Tracheal epithelial cell (primary cell): ENCODE data around the gene AGGF1. TPM values are rescaled to one million over a fixed set of nuclear protein-coding genes. Genes with fewer than 3 reads are reported as not detected.

Source experiments
- total RNA-seq: library from RNA; depleted of rRNA; stranded (reverse); fragments of >200 nt; gene quantifications from 2 replicates; pipeline ENCODE4 v1.2.1, GENCODE V29; 2014

Gene AGGF1
- total RNA-seq: 23.1 and 28.1 TPM in 2 replicates

GRCh38 chr5:77030097-77031071, at the start of gene AGGF1:
AGGF1 (plus strand) TSS chr5:77030404; CDS start chr5:77030767, 363 bp downstream.

GRCh38 chr5:77086689-77087483, 56.7 kb downstream of the AGGF1 start, which contains the start of gene ZBED3:
ZBED3 (minus strand) TSS chr5:77087285; CDS start chr5:77077878, 9,407 bp downstream.

Other genes starting within 250 kb of the AGGF1 start
- 32.2 and 94.9 TPM in 2 replicates for gene F2RL1, start 211.4 kb upstream of the AGGF1 start, total RNA-seq
- gene S100Z, start 180.4 kb upstream of the AGGF1 start, total RNA-seq: not detected in 2 replicates
- 0.24 TPM in 1 of 2 replicates, not detected in the other for gene CRHBP, start 77.4 kb upstream of the AGGF1 start, total RNA-seq
- gene ZBED3, start 56.9 kb downstream of the AGGF1 start, total RNA-seq: 1.4 and 3.2 TPM in 2 replicates
- gene PDE8B, start 180.3 kb downstream of the AGGF1 start, total RNA-seq: not detected in 2 replicates